ENCODE results near the gene LRP1B.
"Not testable (repeated sequence)": the region's sequence is repeated elsewhere in the genome, so short reads cannot be mapped to it uniquely, and the experiment has no call there.

LRP1B gene

GRCh38 chr2:141835103-141835502 is 295.7 kb downstream of the LRP1B start:
- no peak for DNase-seq (ENCODE audit: low read depth)
- H3K4me3 ChIP-seq (ENCODE audit: low read depth, low read length): no peak overlapping the region
- no peak for TF ChIP-seq CTCF (IDR thresholded peaks at IDR 0.05; ENCODE audit: control insufficient read depth, extremely low read depth, insufficient read depth)

GRCh38 chr2:141828761-141829160 is 302.1 kb downstream of the LRP1B start:
- TF ChIP-seq CTCF (IDR thresholded peaks at IDR 0.05; ENCODE audit: control insufficient read depth, extremely low read depth, insufficient read depth): no peak
- no peak overlapping the region for H3K4me3 ChIP-seq (ENCODE audit: low read depth, low read length)
- no peak for DNase-seq (ENCODE audit: low read depth)

- no peak for DNase-seq (ENCODE audit: low read depth)
- TF ChIP-seq CTCF (IDR thresholded peaks at IDR 0.05; ENCODE audit: control insufficient read depth, extremely low read depth, insufficient read depth): no peak
Observed at GRCh38 chr2:141824790-141825189, 306.0 kb downstream of the LRP1B start.

GRCh38 chr2:141820893-141821292 is 309.9 kb downstream of the LRP1B start:
- no peak for DNase-seq (ENCODE audit: low read depth)

More at GRCh38 chr2:141824790-141825189, 306.0 kb downstream of the LRP1B start:
- no peak overlapping the region for H3K4me3 ChIP-seq (ENCODE audit: low read depth, low read length)

GRCh38 chr2:141815320-141815719 is 315.5 kb downstream of the LRP1B start:
- H3K4me3 ChIP-seq (ENCODE audit: low read depth, low read length): not testable (repeated sequence)

More at GRCh38 chr2:141820893-141821292, 309.9 kb downstream of the LRP1B start:
- no peak overlapping the region for H3K4me3 ChIP-seq (ENCODE audit: low read depth, low read length)
- TF ChIP-seq CTCF (IDR thresholded peaks at IDR 0.05; ENCODE audit: control insufficient read depth, extremely low read depth, insufficient read depth): no peak

GRCh38 chr2:141814150-141814549 is 316.7 kb downstream of the LRP1B start:
- H3K4me3 ChIP-seq (ENCODE audit: low read depth, low read length): no peak overlapping the region
- DNase-seq (ENCODE audit: low read depth): no peak
- TF ChIP-seq CTCF (IDR thresholded peaks at IDR 0.05; ENCODE audit: control insufficient read depth, extremely low read depth, insufficient read depth): no peak

More at GRCh38 chr2:141815320-141815719, 315.5 kb downstream of the LRP1B start:
- DNase-seq (ENCODE audit: low read depth): not testable (repeated sequence)

- TF ChIP-seq CTCF (IDR thresholded peaks at IDR 0.05; ENCODE audit: control insufficient read depth, extremely low read depth, insufficient read depth): no peak
- no peak for DNase-seq (ENCODE audit: low read depth)
- H3K4me3 ChIP-seq (ENCODE audit: low read depth, low read length): no peak overlapping the region
Observed at GRCh38 chr2:141810148-141810547, 320.7 kb downstream of the LRP1B start.

All from LNCaP clone FGC (cell line).